ENCODE data around the gene IBTK.
A peak's percentile ranks its signal among the peaks of the same experiment; 100 is the strongest.
"Not testable (repeated sequence)": the region's sequence is repeated elsewhere in the genome, so short reads cannot be mapped to it uniquely, and the experiment has no call there.

Gene IBTK

DNA sequence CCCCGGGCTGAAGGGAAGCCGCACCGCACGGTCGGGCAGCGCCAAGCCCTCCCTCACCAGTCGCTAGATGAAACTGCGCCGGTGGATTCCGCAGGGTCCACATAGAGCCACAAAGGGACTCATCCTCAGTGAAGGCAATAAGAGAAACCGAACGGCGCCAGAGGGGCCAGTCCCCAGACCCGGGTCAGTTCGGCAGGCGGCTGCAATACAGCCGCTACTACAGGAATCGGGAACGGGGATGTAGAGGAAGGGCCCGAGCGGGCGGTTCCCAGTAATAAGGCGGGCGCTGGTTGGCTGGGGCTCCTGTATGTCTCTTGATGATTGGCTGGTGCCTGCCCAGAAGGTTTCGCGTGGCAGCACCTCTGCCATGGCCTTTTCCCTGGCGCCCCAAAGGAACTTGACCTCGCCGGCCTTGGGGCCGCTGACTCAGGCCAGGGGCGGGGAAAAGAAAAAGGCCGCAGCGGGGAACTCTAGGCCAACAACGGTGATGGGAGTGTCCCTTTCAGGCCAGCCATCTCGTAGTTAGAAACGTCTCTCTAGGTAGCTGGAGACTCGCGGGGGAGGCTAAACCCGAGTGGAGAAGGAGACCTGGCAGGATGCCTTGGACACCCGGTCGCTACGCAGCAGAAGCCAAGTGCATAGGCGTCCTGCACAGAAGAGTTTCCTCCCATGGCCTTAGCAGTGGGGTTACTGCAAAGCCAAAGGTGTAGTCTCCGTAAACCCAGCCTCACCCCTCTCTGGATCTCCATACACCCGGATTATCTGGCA, at the start of gene IBTK:
IBTK (minus strand) TSS at position 240 of the 768 bp plus-strand sequence. CDS start 7,258 bp downstream, outside the sequence.
- peak; percentile 95 for DNase-seq (ENCODE audit: low spot score)

GRCh38 chr6:82283771-82284410, 36.3 kb upstream of the IBTK start:
- DNase-seq (ENCODE audit: low spot score), result no peak

DNA sequence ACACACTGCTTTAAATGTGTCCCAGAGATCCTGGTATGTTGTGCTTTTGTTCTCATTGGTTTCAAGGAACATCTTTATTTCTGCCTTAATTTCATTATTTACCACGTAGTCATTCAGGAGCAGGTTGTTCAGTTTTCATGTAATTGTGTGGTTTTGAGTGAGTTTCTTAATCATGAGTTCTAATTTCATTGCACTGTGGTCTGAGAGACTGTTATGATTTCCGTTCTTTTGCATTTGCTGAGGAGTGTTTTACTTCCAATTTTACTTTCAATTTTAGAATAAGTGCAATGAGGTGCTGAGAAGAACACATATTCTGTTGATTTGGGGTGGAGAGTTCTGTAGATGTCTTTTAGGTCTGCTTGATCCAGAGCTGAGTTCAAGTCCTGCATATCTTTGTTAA, 34.0 kb upstream of the IBTK start:
- DNase-seq (ENCODE audit: low spot score), result not testable (repeated sequence)

DNA sequence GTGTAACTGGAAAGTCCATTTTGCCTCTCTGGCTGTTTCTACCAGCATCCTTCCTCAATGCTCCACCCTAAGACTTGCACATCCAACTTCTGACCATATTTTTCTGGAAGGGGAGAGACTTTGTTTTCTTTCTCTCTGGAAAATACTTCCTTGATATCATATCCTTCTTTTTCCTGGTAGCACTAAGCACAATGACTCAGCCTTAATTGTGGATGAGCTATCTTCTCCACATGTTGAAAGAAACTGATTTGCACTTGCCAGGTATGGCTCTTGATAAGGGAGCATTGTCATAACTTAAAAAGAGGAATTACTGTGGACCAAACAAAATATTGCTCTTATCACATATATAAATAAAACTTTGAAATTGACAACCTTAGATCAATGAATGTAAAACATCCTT, 30.1 kb upstream of the IBTK start:
- no peak for DNase-seq (ENCODE audit: low spot score)

- no peak for DNase-seq (ENCODE audit: low spot score)
These were observed 28.1 kb upstream of the IBTK start for GRCh38 chr6:82275686-82276085.

DNA sequence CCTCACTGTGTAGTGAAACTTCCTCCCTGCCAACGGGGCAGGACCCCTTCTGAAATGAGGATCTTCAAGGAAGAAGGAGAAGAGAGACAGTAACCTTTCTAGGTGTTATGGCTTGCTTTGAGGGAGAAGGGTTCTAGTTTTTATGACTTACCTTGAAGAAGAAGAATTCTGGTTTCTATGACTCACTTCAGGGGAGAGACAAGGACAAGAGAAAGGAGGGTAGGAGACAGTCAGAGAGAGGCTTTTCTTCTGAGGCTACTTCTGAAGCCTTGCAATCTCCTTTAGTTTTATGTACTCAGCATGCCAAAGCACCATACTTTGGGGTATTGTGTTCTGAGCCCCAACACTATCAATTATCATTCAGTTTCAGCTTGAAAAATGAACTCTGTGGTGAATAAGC, 25.8 kb upstream of the IBTK start:
- no peak for DNase-seq (ENCODE audit: low spot score)

- DNase-seq (ENCODE audit: low spot score), result peak; percentile 78
These were observed 23.5 kb upstream of the IBTK start for GRCh38 chr6:82270881-82271635.

- no peak for DNase-seq (ENCODE audit: low spot score)
These were observed 20.8 kb upstream of the IBTK start for GRCh38 chr6:82268301-82268846.

GRCh38 chr6:82264824-82265223, 17.3 kb upstream of the IBTK start:
- DNase-seq (ENCODE audit: low spot score), result no peak

GRCh38 chr6:82264321-82264720, 16.8 kb upstream of the IBTK start:
- DNase-seq (ENCODE audit: low spot score), result no peak

- no peak for DNase-seq (ENCODE audit: low spot score)
These were observed 16.4 kb upstream of the IBTK start for GRCh38 chr6:82263916-82264315.

DNA sequence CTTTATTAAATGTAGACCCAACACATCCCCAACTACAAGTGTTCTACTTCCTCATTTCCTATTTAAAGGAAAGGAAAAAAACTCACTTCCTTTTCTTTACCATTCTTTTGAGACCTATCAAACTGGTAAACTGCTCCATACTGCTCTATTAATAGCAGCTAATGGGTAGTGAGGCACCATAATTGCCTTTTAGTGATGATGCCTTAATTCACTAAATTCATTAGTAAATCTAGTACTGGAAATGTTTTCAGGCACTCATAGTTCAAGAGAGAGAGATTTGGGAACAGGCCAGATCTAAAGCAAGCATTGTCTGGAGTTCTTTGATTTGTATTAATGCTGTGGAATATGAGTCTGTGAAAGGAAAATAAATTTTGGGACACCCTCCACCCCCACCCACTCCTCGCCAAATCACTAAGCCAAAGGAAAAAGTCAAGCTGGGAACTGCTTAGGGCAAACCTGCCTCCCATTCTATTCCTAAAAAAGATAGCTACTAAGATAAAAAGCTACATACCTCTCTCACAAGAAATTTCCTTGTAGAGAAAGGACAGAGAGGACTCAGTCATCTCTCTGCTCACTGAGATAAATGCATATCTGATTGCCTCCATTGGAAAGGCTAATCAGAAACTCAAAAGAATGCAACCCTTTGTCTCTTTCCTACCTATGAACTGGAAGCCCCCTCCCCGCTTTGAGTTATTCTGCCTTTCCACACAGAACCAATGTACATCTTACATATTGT, 13.6 kb upstream of the IBTK start:
- DNase-seq (ENCODE audit: low spot score), result no peak

DNA sequence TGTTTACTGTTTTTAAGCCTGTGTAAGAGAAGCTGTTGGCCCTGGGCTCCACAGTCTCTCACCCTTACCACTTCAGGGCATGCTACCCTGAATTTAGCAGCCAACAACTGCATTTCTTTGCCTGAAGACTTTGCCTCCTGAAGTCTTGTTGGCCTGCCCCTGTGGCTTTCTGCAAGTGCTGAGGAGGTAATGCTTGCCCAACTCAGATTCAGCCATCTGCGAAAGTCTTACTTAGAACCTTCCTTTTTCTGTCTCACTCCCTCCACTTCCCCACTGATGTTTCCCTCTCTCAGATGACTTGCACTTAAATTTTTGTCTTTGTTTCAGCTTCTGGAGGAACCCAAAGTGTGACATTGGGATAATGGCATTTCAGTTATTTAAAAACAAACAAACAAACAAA, 11.8 kb upstream of the IBTK start:
- DNase-seq (ENCODE audit: low spot score), result peak; percentile 37

DNA sequence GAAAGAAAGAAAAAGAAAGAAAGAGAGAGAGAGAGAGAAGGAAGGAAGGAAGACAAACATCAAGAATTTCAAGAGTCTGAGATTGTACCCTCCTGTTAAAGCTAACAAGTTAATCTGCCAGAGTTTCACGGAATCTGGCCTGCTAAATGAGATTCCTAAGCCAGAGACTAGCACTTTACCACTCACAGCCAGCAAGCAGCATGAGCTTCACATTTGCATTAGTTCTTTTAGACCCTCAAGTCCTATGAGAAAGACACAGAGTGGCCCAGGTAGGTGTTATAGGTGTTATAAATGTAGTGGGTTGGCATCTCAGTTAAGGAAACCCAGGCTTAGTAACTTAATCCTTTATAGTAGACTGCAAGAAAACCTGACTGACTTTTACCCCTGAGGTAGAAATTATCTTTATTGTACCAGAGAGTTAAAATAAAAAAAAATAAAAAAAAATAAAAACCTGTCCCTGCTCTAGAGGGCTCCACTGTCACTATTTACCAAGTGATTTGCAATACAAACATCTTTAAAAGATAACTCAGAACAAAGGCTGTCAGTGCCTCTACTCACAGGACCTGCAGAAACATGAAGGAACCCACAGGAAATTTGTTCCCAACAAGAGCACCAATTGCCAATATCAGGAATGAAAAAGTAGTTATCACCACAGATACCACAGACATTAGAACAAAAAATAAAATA, 9.7 kb upstream of the IBTK start:
- no peak for DNase-seq (ENCODE audit: low spot score)

GRCh38 chr6:82254722-82255121, 7.2 kb upstream of the IBTK start:
- DNase-seq (ENCODE audit: low spot score), result not testable (repeated sequence)

- peak; percentile 64 for DNase-seq (ENCODE audit: low spot score)
These were observed 4.4 kb upstream of the IBTK start for GRCh38 chr6:82251942-82252341.

DNA sequence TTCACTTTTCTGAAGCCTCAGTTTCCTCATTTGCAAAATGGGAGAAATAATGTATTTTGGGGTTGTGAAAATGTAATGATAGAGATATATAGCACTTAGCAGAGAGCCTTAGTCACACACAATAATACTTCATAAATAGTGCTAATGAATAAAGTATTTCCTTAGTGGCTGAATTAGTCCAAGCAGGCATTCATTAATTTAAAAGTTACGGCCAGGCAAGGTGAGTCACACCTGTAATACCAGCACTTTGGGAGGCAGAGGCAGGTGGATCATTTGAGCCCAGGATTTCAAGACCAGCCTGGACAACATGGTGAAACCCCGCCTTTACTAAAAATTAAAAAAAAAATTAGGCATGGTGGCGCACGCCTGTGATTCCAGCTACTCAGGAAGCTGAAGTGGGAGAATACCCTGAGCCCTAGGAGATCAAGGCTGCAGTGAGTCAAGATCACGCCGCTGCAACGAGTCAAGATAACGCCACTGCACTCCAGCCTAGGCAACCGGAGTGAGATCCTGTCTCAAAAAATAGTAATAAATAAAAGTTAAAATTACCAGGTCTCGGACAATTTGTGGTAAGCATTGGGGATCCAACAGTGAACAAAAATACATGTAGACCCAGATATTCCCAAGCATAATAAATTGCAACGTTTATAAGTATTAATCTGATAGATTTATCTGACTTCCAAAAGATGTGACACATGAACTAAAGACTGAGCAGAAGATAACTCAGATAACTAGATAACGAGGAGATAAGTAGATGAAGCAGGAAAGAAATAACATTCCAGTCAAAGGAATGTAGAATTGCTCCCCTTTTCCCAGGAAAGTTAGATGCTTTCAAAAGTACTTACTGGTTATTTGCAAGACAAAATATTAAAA, 2.1 kb upstream of the IBTK start:
- DNase-seq (ENCODE audit: low spot score), result no peak

GRCh38 chr6:82248273-82248735, 760 bp upstream of the IBTK start:
- peak; percentile 80 for DNase-seq (ENCODE audit: low spot score)

DNA sequence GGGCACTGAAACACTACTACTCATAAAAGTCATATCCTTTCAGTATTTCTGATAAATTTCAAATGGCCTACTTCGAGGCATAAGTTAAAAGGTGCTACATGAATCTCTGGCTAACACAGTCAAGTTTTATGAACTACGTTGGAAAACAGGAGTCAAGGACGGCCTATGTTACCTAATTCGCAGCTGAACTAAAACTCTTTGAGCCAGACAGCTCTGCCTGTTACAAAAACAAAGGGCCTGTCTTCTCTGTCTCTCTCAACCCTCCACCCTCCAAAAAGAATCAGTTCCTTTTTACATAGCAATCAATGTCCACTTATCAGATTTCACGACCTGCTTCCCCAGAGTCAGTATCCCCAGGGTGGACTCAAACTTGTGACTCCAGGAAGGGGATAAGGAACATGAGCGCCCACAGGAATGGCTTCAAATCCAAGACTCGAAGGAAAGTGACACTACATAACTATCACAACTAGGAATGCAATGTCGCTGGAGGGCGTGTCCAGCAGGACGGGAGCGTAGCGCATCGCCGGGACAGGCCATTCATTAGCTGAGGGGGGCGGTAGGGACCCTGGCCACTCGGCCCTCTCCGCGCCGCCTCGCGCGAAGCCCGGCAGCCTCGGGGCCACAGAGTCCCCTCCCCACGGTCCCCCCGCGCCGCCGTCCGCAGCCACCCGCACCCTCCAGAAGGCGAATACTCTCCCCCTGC, 591 bp downstream of the IBTK start:
- DNase-seq (ENCODE audit: low spot score), result peak; percentile 79

DNA sequence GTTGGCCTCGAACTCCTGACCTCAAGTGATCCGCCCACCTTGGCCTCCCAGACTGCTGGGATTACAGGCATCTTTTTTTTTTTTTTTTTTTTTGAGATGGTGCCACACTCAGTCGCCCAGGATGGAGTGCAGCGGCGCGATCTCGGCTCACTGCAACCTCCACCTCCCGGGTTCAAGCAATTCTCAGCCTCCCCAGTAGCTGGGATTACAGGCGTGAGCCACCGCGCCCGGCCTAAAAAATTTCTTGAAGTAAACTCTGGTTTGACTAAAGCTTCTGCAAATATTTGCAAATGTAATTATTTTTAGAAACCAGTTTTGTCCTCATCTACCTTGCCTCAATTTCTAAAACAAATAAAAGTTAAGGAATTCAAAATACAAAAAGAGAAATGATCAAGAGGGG, 1.2 kb downstream of the IBTK start:
- no peak for DNase-seq (ENCODE audit: low spot score)

Measured in pons (tissue), 1 donor.